Measurements from ENCODE around the gene CASTOR2. TPM values are rescaled to one million over a fixed set of nuclear protein-coding genes. Genes with fewer than 3 reads are reported as not detected.

Gene CASTOR2
- total and polyA plus RNA-seq, 2 donors (not counting 3 experiments of a cell fraction or from before 2014, with no cell fraction given): 9.6 to 25.1 TPM

DNA sequence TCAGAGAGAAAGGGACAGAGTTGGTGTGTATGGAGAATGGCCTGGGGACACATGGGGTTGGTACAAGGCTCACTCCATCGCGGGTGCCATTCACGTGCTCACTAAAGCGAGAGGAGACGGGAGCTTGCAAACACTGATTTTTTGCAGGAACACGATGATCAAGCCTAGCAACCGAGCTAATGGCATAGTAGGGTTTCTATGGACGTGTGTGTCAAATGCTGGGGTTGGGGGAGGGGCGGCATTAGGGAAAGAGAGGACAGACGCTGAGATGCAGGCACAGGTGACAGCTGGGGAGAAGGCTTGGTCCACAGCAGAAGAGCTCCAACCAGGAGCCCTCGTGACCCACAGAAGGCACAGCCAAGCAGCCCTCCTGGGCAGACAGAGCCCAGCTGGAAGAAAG, 75.2 kb downstream of the CASTOR2 start:
- Histone ChIP-seq H4K20me1 (replicated peaks; ENCODE audit: control insufficient read depth, extremely low read depth, insufficient read depth, low read length) (no peaks in the 10 kb centered on the region), H3K4me1 (ENCODE audit: control insufficient read depth, extremely low read depth, insufficient read depth, low read length) (peaks cover 6% of the 10 kb centered on the region), H3K27me3 (ENCODE audit: control insufficient read depth in 2 of 2, insufficient read depth in 2 of 2, low read length in 2 of 2) (no peaks in the 10 kb centered on the region), H3K9me3 (replicated peaks; ENCODE audit: control insufficient read depth, insufficient read depth, low read length) (no peaks in the 10 kb centered on the region), H3K4me2 (ENCODE audit: insufficient read depth, low read length) (no peak overlapping the region), H3K9ac (replicated peaks; ENCODE audit: extremely low read depth, insufficient read depth, low read length) (no peak overlapping the region), H3K9me1 (replicated peaks; ENCODE audit: control insufficient read depth, extremely low read depth, insufficient read depth, low read length) (no peaks in the 10 kb centered on the region), H2AFZ (ENCODE audit: low read depth, low read length) (no peak overlapping the region), H3K79me2 (ENCODE audit: control insufficient read depth, insufficient read depth, low read length) (no peaks in the 10 kb centered on the region), H3K4me3 (replicated peaks in 1 of 3; ENCODE audit: insufficient read depth in 1 of 3, low read depth in 1 of 3, low read length in 3 of 3) (no peak overlapping the region), H3K36me3 (ENCODE audit: control insufficient read depth in 2 of 2, extremely low read depth in 1 of 2, insufficient read depth in 2 of 2, low read length in 2 of 2) (peaks cover 0 to 11% of the 10 kb centered on the region in 2 experiments), H3K27ac (ENCODE audit: insufficient read depth, low read depth, low read length) (no peak overlapping the region)
- ChIA-PET POLR2A (no interaction called here), CTCF (interaction anchor here (1.0 kb wide), 1 partner anchor 9 kb away, joined by 3 read pairs; no protein-coding TSS in a partner anchor)
- DNase-seq (ENCODE audit: low read depth, low spot score) (no peak), FAIRE-seq (no peak)
- intact Hi-C loops (cut with micrococcal nuclease): no loop called here
- dilution Hi-C loops (cut with MboI; ENCODE audit: extremely low pct_ligation_motif_present, low sequenced_read_pairs): no loop called here
- TF ChIP-seq EZH2 (IDR thresholded peaks at IDR 0.05; ENCODE audit: borderline replicate concordance, low read depth, low read length, severe bottlenecking): no peak
- no peak for TF ChIP-seq MYC (IDR thresholded peaks at IDR 0.05; ENCODE audit: low read depth, low read length)
- TF ChIP-seq POLR2A (IDR thresholded peaks at IDR 0.05; ENCODE audit: low read depth, low read length): no peak
- no peak for TF ChIP-seq JUN (IDR thresholded peaks at IDR 0.05; ENCODE audit: borderline replicate concordance, insufficient read depth, insufficient read length, low read depth)
- TF ChIP-seq, protein P1, sequence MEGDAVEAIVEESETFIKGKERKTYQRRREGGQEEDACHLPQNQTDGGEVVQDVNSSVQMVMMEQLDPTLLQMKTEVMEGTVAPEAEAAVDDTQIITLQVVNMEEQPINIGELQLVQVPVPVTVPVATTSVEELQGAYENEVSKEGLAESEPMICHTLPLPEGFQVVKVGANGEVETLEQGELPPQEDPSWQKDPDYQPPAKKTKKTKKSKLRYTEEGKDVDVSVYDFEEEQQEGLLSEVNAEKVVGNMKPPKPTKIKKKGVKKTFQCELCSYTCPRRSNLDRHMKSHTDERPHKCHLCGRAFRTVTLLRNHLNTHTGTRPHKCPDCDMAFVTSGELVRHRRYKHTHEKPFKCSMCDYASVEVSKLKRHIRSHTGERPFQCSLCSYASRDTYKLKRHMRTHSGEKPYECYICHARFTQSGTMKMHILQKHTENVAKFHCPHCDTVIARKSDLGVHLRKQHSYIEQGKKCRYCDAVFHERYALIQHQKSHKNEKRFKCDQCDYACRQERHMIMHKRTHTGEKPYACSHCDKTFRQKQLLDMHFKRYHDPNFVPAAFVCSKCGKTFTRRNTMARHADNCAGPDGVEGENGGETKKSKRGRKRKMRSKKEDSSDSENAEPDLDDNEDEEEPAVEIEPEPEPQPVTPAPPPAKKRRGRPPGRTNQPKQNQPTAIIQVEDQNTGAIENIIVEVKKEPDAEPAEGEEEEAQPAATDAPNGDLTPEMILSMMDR (IDR thresholded peaks at IDR 0.05; ENCODE audit: extremely low read depth in 1 of 2, insufficient read depth in 1 of 2, low read depth in 1 of 2, low read length in 2 of 2): no peak
- no peak for TF ChIP-seq GATA2 (IDR thresholded peaks at IDR 0.05; ENCODE audit: insufficient read depth, insufficient read length, low read depth, low read length)
- TF ChIP-seq POLR2AphosphoS5 (IDR thresholded peaks at IDR 0.05; ENCODE audit: insufficient read depth, low read depth, low read length): no peak
- no peak for TF ChIP-seq FOS (IDR thresholded peaks at IDR 0.05; ENCODE audit: borderline replicate concordance, insufficient read depth, low read length)
- TF ChIP-seq, protein P2, sequence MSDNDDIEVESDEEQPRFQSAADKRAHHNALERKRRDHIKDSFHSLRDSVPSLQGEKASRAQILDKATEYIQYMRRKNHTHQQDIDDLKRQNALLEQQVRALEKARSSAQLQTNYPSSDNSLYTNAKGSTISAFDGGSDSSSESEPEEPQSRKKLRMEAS (IDR thresholded peaks at IDR 0.05; ENCODE audit: insufficient read depth, insufficient read length): no peak
- BruUV-seq (replicated peaks): no TSS peak

Measured in endothelial cell of umbilical vein (primary cell).